ENCODE measurements around the gene MAP2K5.

Gene MAP2K5

GRCh38 chr15:67839929-67840748 lies 297.6 kb downstream of the MAP2K5 start, which contains the start of gene RNU6-1:
Gene RNU6-1, minus strand, starts transcription at chr15:67840045.
- DNase-seq (ENCODE audit: low read depth) = peak; percentile 93

GRCh38 chr15:67840749-67841512 lies 298.4 kb downstream of the MAP2K5 start:
- no peak for DNase-seq (ENCODE audit: low read depth)

DNA sequence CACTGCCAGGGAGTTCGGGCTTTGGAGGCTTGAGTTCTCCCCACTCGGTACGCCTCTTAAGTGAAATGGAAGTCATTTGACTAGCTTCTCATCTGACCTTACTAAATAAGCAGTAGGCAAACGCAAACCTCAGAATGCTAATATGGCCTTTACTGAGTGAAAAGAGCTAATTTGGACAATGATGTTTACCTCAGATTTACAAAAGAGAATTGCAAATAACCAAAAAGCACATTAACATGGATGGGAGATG lies 298.9 kb downstream of the MAP2K5 start:
- DNase-seq (ENCODE audit: low read depth) = no peak

DNA sequence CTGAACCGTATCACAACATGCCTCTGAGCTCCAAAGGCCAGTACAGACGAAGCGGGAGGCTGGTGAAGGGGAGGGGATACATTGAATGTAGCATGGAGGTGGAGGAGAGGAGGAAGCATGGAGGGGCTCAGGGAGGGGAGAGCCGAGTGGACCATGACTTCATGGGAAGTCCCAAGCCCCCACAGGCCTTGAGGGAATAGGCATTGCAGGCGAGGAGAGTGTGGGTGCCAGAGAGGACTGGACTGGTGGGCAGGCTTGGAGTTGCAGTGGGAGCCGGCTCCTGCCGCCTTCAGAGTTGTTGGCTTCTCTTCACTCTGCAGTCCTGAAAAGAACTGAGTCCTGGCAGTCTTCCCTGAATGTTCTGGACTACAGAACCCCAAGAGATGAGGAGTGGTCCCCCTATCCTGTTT lies 300.6 kb downstream of the MAP2K5 start:
- no peak for DNase-seq (ENCODE audit: low read depth)

- no peak for DNase-seq (ENCODE audit: low read depth)
Measured at GRCh38 chr15:67843571-67844387, 301.3 kb downstream of the MAP2K5 start.

DNA sequence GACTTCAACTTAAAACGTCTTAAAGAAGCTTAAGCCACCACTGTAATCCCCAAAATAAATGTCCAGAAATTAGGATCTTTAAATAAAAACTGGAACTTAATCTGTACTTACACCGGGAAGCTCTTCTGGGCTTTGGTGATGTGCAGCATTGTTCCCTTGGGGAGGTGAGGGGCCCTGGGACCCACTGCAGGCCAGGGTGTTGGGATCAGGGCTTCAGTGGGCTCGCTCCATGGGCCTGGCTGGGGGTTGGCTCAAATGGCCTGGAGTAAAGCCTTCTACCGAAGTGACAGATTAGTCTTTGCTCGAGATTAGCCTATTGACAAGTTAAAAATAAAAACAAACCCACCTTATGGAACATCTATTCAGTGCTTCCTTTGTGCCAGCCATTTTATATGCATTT lies 303.5 kb downstream of the MAP2K5 start:
- no peak for DNase-seq (ENCODE audit: low read depth)

- no peak for DNase-seq (ENCODE audit: low read depth)
Measured at GRCh38 chr15:67849538-67849937, 307.0 kb downstream of the MAP2K5 start.

DNA sequence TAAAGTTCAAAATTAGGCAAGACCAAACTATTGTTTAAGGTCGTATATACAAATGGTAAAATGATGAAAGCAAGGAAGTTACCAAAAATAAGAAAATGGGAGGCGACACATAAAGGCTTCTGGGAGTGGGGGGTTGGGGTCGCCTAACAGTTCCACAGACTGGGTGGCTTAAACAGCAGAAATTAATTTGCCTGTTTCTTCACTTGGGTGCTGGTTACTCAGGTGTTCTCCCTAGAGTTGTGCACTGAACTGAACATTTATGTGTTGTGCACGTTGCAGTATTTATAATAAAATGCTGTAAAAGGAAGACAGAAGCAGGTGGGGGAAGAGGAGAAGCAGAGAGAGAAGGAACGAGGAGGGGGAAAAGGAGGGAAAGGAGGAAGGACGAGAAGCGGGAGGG lies 307.8 kb downstream of the MAP2K5 start:
- no peak for DNase-seq (ENCODE audit: low read depth)

GRCh38 chr15:67850994-67851571 lies 308.6 kb downstream of the MAP2K5 start:
- DNase-seq (ENCODE audit: low read depth) = no peak

- no peak for DNase-seq (ENCODE audit: low read depth)
Measured at GRCh38 chr15:67852418-67852817, 309.9 kb downstream of the MAP2K5 start.

GRCh38 chr15:67853454-67853853 lies 311.0 kb downstream of the MAP2K5 start:
- DNase-seq (ENCODE audit: low read depth) = no peak

GRCh38 chr15:67854358-67854757 lies 311.9 kb downstream of the MAP2K5 start:
- DNase-seq (ENCODE audit: low read depth) = no peak

GRCh38 chr15:67855842-67856241 lies 313.3 kb downstream of the MAP2K5 start:
- no peak for DNase-seq (ENCODE audit: low read depth)

Data from activated T-cell treated with anti-CD3 and anti-CD28 coated beads for 48 hours (primary cell).